ENCODE results near the gene ISG15. TPM values are rescaled to one million over a fixed set of nuclear protein-coding genes. Genes with fewer than 3 reads are reported as not detected.

Gene ISG15
- total RNA-seq, 1 donor from 2014 or later, result 97.7 TPM

DNA sequence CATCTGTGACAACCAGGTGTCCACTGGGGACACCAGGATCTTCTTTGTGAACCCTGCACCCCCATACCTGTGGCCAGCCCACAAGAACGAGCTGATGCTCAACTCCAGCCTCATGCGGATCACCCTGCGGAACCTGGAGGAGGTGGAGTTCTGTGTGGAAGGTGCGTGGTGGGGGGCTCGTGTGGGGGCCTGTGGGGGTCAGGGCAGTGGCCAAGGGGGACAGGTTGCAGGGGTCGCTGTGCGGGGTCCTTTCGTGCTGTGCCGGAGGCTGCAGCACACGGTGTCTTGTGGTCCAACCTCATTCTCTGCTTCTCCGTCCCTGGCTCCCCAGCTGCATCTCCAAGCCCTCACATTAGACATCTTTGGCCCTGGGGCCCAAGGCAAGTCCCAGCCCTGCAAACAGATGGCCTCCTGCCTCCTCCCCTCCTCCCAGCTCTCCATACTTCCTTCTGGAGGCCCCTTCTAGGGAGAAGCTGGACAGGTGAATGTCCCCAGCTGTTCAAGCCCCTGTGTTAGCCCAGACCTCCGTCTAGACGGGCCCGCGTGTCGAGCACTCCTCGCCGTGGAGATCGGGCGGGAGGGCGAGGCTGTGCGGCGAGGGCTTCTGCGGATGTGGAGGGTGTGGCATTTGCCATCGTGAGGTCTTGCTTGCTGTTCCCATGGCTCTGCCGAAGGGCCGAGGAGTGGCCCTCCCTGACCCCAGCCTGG lies 9.2 kb downstream of the ISG15 start:
- TF ChIP-seq, protein P1, sequence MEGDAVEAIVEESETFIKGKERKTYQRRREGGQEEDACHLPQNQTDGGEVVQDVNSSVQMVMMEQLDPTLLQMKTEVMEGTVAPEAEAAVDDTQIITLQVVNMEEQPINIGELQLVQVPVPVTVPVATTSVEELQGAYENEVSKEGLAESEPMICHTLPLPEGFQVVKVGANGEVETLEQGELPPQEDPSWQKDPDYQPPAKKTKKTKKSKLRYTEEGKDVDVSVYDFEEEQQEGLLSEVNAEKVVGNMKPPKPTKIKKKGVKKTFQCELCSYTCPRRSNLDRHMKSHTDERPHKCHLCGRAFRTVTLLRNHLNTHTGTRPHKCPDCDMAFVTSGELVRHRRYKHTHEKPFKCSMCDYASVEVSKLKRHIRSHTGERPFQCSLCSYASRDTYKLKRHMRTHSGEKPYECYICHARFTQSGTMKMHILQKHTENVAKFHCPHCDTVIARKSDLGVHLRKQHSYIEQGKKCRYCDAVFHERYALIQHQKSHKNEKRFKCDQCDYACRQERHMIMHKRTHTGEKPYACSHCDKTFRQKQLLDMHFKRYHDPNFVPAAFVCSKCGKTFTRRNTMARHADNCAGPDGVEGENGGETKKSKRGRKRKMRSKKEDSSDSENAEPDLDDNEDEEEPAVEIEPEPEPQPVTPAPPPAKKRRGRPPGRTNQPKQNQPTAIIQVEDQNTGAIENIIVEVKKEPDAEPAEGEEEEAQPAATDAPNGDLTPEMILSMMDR (IDR thresholded peaks at IDR 0.05; ENCODE audit: insufficient read depth, low read length, poor library complexity, severe bottlenecking), result no peak
- H3K4me3 ChIP-seq (ENCODE audit: low read depth, low read length), result peak overlapping the region; percentile 16

DNA sequence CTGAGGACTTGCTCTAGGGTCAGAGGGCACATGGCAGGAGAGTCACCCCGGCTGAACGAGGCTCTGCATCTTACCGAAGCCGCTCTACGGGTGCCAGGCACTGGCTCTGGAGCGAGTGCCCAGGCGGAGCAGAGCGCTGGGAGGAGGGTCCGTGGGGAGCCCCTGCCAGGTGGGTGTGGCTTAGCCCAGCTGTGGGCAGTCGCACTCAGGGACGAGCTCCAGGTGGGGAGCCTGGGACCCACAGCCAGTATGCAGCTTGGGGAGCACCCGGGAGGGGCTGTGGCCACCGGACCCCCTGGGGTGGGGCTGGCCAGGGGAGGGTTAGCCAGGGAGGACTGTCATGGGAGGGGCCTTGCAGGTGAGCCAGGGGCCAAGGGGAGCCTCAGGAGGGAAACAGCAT lies 10.4 kb downstream of the ISG15 start:
- TF ChIP-seq, protein P1 (IDR thresholded peaks at IDR 0.05; ENCODE audit: insufficient read depth, low read length, poor library complexity, severe bottlenecking), result no peak
- no peak overlapping the region for H3K4me3 ChIP-seq (ENCODE audit: low read depth, low read length)
- H3K36me3 ChIP-seq (ENCODE audit: control insufficient read depth, insufficient read depth, low read length), result peaks cover 3% of the 10 kb centered on the region
- DNase-seq (ENCODE audit: low read depth), result no peak
- no peaks in the 10 kb centered on the region for H3K27me3 ChIP-seq (ENCODE audit: control insufficient read depth, insufficient read depth, low read length)

More for the DNA sequence above, 9.2 kb downstream of the ISG15 start:
- Histone ChIP-seq H3K27me3 (ENCODE audit: control insufficient read depth, insufficient read depth, low read length) (no peaks in the 10 kb centered on the region), H3K36me3 (ENCODE audit: control insufficient read depth, insufficient read depth, low read length) (peaks cover 3% of the 10 kb centered on the region)
- no peak for DNase-seq (ENCODE audit: low read depth)

DNA sequence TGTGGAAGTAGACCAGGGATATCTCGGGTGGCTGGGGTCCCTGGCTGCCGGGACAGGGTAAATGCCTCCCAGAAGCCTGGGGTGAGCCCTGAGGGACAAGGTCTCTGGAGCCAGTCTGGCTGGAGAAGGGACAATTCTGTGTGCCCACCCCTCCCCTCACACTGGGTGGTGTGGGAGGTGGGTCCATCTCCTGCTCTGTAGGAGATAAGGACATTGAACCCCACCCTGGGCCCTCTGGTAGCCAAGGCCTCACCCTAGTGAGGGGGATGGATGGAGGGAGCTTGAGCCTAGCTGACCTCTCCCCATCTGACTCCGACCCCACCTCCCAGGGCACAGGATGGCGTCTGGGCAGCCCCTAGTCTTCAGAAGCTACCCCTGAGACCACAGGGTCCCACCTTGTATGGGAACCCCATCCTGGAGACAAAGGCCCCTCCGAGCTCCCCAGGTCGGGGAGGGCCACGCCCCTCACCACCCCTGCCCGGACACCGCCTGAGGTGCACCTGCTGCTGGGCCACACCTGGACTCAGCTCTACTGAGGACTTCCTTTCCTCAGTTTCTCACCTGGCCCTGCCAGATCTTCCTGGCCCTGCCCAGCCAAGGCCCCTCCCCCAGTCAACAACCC lies 11.0 kb downstream of the ISG15 start:
- peaks cover 3% of the 10 kb centered on the region for H3K36me3 ChIP-seq (ENCODE audit: control insufficient read depth, insufficient read depth, low read length)

GRCh38 chr1:1024771-1025699 lies 11.7 kb downstream of the ISG15 start:
- Histone ChIP-seq H3K27me3 (ENCODE audit: control insufficient read depth, insufficient read depth, low read length) (no peaks in the 10 kb centered on the region), H3K4me3 (ENCODE audit: low read depth, low read length) (peak overlapping the region; percentile 22), H3K36me3 (ENCODE audit: control insufficient read depth, insufficient read depth, low read length) (peaks cover 3% of the 10 kb centered on the region)
- TF ChIP-seq, protein P1 (IDR thresholded peaks at IDR 0.05; ENCODE audit: insufficient read depth, low read length, poor library complexity, severe bottlenecking), result no peak
- DNase-seq (ENCODE audit: low read depth), result no peak

More for the DNA sequence above, 11.0 kb downstream of the ISG15 start:
- no peak for DNase-seq (ENCODE audit: low read depth)
- no peaks in the 10 kb centered on the region for H3K27me3 ChIP-seq (ENCODE audit: control insufficient read depth, insufficient read depth, low read length)
- TF ChIP-seq, protein P1 (IDR thresholded peaks at IDR 0.05; ENCODE audit: insufficient read depth, low read length, poor library complexity, severe bottlenecking), result no peak
- H3K4me3 ChIP-seq (ENCODE audit: low read depth, low read length), result no peak overlapping the region

- Histone ChIP-seq H3K27me3 (ENCODE audit: control insufficient read depth, insufficient read depth, low read length) (no peaks in the 10 kb centered on the region), H3K36me3 (ENCODE audit: control insufficient read depth, insufficient read depth, low read length) (peaks cover 3% of the 10 kb centered on the region), H3K4me3 (ENCODE audit: low read depth, low read length) (no peak overlapping the region)
- TF ChIP-seq, protein P1 (IDR thresholded peaks at IDR 0.05; ENCODE audit: insufficient read depth, low read length, poor library complexity, severe bottlenecking), result no peak
- no peak for DNase-seq (ENCODE audit: low read depth)
Observed at GRCh38 chr1:1025730-1026129, 12.4 kb downstream of the ISG15 start.
